Bronchial epithelial cell (primary cell): Measurements from ENCODE around the gene TMSB10. TPM values are rescaled to one million over a fixed set of nuclear protein-coding genes. Genes with fewer than 3 reads are reported as not detected.
"Not testable (repeated sequence)": the region's sequence is repeated elsewhere in the genome, so short reads cannot be mapped to it uniquely, and the experiment has no call there.

Experiments
- DNase-seq: peaks from one replicate; pipeline ENCODE4 v3.0.0-alpha.2; 2010; ENCODE audit warnings: low read depth
- FAIRE-seq: peaks from 2 replicates; lab custom pipeline; 2011; peaks lifted over from hg19 to GRCh38; lab: Jason Lieb, UNC
- H3K27me3 ChIP-seq: 2 replicates; pipeline ENCODE4 v1.5.1; 2011; ENCODE audit warnings: low read length; ENCODE audit not compliant: control insufficient read depth, insufficient read depth
- H3K36me3 ChIP-seq: 2 replicates; pipeline ENCODE4 v1.5.1; 2011; ENCODE audit warnings: low read length; ENCODE audit not compliant: control insufficient read depth, insufficient read depth
- H3K4me3 ChIP-seq: 2 replicates; pipeline ENCODE4 v1.5.1; 2011; ENCODE audit warnings: mild to moderate bottlenecking, low read depth, low read length, control low read depth
- CTCF ChIP-seq: IDR thresholded peaks from 2 replicates; pipeline ENCODE4 v1.5.1; 2011; ENCODE audit warnings: mild to moderate bottlenecking, moderate library complexity, low read length, control low read depth, inconsistent platforms; ENCODE audit not compliant: insufficient read depth, severe bottlenecking
- total RNA-seq: library from RNA; depleted of rRNA; stranded (reverse); fragments of >200 nt; gene quantifications from 2 replicates; pipeline ENCODE4 v1.2.1, GENCODE V29; 2014

TMSB10 gene
- total RNA-seq, 1 donor from 2014 or later: 8,033 TPM

GRCh38 chr2:84940088-84940470 lies 34.6 kb downstream of the TMSB10 start:
- H3K4me3 ChIP-seq: no peak overlapping the region
- DNase-seq (no peak), FAIRE-seq (no peak)
- no peaks in the 10 kb centered on the region for H3K36me3 ChIP-seq
- no peaks in the 10 kb centered on the region for H3K27me3 ChIP-seq
- no peak for TF ChIP-seq CTCF

- Histone ChIP-seq H3K36me3 (no peaks in the 10 kb centered on the region), H3K4me3 (no peak overlapping the region), H3K27me3 (no peaks in the 10 kb centered on the region)
- TF ChIP-seq CTCF: no peak
- DNase-seq (no peak), FAIRE-seq (no peak)
Observed at GRCh38 chr2:84940831-84941412, 35.5 kb downstream of the TMSB10 start.

GRCh38 chr2:84942166-84942565 lies 36.7 kb downstream of the TMSB10 start:
- DNase-seq (no peak), FAIRE-seq (no peak)
- TF ChIP-seq CTCF: no peak

GRCh38 chr2:84942964-84943421 lies 37.5 kb downstream of the TMSB10 start:
- DNase-seq (peak; percentile 76), FAIRE-seq (no peak)
- no peak for TF ChIP-seq CTCF
- H3K36me3 ChIP-seq: no peaks in the 10 kb centered on the region
- H3K4me3 ChIP-seq: no peak overlapping the region
- H3K27me3 ChIP-seq: no peaks in the 10 kb centered on the region

More at GRCh38 chr2:84942166-84942565, 36.7 kb downstream of the TMSB10 start:
- Histone ChIP-seq H3K36me3 (no peaks in the 10 kb centered on the region), H3K4me3 (no peak overlapping the region), H3K27me3 (no peaks in the 10 kb centered on the region)

- Histone ChIP-seq H3K36me3 (no peaks in the 10 kb centered on the region), H3K4me3 (no peak overlapping the region), H3K27me3 (no peaks in the 10 kb centered on the region)
- FAIRE-seq: no peak
- no peak for TF ChIP-seq CTCF
- no peak for DNase-seq
Observed at GRCh38 chr2:84944295-84944909, 38.9 kb downstream of the TMSB10 start.

GRCh38 chr2:84945838-84946203 lies 40.4 kb downstream of the TMSB10 start:
- H3K27me3 ChIP-seq, H3K36me3 ChIP-seq, DNase-seq, FAIRE-seq, H3K4me3 ChIP-seq: not testable (repeated sequence)
